Stimulated activated CD8-positive, alpha-beta memory T cell treated with anti-CD3 and anti-CD28 coated beads, Interleukin-2, amount 100 ng/mL, for 48 hours (primary cell): ENCODE measurements around the gene PKMYT1.
"Not testable (repeated sequence)": the region's sequence is repeated elsewhere in the genome, so short reads cannot be mapped to it uniquely, and the experiment has no call there.

Source experiments
- DNase-seq, 2 donors: peaks; one replicate each; pipeline ENCODE4 v3.0.0-alpha.2; 2020; ENCODE audit warnings: low read depth in 2 of 2

The PKMYT1 gene

DNA sequence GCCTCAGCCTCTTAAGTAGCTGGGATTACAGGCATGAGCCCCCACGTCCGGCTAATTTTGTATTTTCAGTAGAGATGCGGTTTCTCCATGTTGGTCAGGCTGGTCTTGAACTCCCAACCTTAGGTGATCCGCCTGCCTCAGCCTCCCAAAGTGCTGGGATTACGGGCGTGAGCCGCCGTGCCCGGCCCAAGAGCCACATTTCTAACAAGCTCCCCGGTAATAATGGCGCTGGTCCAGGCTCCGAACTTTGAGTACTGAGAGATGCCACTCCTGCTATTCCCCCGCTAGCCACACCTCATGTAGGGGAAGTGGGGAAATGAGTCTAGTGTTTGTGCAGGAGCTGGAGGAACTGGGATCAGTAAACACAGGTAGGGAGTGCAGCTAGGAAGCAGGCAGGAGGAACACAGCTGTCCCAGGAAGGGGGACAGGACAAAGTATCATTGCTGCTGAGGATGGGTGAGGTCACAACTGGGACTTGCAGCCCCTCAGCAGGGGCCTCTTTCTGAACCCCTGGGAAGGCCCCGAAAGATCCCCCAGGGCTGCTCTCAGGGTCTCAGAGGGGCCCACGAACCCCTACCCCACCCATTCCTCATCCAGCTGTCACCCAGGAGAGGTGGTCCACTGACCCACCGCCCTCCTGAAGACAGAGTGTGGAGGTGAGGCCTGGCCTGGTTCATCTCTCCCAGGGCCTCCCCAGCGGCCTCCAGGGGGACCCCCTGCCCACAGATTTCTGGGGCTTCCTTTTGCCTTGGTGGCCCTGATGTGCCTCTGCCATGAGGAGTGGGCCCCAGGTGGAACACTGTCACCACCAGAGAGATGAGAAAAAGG lies 19.8 kb downstream of the PKMYT1 start:
- DNase-seq = no peak

DNA sequence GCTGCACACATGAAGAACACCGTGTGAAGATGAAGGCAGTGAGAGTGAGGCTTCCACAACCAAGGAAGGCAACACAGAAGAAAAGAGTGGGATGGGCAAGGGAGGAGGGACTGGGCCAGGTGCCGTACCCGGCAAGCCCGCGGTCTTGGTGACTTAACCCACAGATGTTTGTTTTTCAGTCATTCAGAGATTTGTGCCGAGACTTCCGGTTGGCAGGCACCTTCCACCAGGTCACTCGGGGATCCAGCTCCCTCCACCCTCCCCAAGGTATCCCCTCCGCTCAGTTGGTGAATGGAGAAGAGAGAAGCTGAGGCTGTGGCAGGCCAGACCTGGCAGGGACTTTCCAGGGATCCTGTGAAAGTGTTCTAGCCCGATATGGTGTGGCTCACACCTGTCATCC lies 21.0 kb downstream of the PKMYT1 start:
- DNase-seq = no peak

DNA sequence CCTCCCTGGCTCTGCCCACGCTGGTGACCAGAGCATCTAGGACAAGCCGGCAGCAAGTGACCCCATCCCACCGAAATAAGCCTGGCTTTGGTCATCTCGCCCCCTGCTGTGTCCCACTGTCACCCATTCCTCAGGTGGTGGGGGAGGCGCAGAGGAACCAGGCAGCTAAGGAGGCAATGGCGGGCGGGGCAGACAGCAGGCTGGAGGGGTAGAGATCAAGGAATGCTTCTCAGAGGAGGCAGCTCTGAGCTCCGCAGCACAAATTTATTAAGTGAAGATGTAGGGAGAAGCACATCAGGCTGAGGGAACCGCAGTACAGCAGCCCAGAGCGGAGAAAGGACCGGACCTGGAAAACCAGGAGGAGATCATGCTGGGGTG lies 23.7 kb downstream of the PKMYT1 start:
- DNase-seq = no peak

DNA sequence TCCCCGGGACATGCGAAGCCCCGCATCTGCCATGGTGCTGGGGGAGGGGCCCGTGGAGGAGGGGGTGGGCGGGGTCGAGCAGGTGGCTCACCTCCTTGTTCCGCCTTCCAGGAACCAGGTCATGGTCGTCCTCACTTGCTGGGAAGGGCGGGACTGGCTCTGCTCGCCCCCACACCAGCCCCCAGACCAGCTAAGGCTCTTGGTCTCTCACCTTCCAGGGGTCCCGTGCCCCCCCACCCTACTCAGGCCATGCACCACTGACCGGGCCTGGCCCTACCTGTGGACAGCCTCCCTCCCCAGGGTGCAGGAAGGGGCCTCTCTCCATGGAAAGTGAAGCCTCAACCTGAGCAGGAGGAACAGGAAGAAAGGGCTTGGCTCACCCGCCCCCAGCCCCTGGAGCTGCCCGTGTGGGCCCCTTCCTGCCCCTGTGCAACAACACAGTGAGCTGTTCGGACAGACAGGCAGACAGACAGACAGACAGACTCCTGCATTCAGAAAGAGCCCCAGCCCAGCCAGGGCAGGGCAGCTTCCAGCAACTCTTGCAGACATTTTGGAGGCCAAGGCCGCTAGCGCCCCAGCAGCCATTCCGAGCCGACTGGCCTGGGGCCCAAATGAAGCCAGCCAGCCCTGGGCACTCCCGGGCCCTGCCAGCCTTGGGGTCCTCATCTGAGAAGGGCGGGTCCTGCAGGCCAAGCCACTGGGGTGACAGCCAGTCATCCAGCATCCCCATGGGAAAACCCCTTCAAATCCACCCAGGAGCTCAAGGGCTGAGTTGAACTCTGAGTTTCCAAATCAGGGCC lies 24.3 kb downstream of the PKMYT1 start:
- DNase-seq = no peak

DNA sequence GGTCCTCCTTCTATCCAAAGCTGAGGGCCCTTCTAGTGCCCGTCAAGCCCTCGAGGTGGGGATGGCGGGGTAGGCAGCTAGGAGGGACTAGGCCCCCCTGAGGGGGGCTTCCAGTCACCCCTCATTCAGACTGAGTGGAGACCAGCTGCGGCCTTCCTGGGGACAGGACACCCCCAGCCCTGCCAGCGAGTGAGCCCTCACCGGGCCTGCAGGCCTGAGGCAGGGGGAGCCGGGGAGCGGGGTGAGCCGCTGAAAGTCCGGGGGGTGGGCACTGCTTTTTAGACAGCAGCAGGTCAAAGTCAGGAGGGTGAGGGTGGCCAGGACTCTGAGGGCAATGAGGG lies 24.8 kb downstream of the PKMYT1 start:
- no peak for DNase-seq

DNA sequence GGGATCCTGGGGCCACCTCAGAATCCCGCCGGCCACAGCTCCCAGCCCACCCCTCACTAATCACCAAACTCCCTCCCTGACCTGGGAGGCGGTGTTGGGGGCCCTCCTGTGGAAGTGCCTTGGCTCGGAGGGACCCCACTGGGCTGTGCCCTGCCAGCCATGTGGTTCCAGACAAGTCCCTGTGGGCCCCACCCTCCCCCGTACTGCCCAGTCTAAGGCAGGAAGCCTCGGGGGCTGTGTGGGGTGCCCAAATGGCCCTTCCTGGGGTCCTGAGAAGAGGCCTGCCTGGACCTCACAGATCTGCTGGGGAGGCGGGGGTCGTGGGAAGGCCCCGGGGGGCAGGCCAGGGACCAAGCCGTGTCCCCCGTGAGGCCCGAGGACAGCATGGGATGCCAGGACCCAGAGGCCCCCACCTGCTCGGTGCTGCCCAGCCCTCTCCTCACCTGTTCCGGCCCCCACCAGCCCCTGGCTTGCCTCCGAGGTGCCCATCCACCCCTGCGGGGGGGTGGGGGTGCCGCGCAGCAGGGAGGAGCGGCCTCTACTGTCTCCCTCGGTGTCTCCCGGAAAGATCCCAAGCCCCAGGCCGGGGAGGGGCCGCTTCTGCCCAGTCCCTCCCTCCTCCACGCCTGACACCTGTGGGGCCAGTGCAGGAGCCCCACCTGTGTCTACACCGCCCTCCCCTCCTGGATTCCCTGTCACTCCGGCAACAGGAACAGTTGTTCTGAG lies 25.4 kb downstream of the PKMYT1 start:
- DNase-seq = no peak

DNA sequence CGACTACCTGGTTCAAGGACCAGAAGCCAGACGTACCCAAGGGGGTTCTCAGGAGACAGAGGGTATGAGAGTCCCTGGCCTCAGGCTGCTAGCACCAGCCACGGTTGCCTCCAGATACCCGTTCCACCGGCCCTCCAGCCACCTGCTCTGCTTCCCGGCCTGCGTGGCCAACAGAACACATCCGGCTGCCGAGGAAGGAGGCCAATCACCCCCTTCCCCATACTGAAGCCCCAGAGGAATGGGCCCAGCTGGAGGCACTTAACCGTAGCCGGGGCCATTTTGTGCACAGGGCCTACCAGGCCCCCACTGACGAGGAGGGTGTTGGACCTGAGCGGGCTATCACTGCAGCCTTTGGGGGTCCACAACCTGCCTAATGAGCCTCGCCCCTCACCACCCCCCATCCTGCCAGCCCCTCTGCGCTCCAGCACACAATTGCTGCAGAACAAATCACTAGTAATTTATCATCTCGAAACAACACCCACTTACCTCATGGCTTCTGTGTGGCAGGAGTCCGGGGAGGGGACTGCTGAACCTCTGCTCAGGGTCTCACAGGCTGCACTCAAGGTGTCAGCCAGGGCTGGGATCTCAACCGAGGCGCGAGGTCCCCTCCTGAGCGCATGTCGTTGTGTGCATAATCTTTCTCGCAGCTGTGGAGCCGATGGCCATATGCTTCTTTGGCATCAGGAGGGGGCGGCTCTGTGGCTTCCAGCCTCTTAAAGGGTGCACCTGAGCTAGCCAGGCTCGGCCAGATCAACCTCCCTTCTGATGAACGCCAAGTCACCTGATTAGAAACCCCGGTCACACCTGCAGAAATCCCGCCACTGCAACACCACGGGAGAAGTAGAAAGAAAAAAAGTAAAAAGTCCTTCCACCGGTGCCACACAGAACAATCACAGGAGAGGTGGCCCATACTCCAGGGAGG lies 26.3 kb downstream of the PKMYT1 start:
- no peak for DNase-seq

DNA sequence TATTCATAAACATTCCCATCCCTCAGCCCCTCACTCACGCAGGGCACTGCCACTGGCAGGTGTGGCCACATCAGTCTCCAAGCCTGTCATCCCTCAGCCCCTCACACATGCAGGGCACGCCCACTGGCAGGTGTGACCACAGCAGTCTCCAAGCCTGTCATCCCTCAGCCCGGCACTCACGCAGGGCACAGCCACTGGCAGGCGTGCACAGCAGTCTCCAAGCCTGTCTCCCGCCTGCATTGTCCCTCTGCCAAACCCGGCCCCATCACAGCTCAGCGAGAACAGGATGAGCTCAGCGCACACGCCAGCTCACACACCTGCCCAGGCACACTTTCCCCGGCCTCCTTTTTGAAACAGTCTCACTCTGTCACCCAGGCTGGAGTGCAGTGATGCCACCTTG lies 27.6 kb downstream of the PKMYT1 start:
- no peak for DNase-seq

DNA sequence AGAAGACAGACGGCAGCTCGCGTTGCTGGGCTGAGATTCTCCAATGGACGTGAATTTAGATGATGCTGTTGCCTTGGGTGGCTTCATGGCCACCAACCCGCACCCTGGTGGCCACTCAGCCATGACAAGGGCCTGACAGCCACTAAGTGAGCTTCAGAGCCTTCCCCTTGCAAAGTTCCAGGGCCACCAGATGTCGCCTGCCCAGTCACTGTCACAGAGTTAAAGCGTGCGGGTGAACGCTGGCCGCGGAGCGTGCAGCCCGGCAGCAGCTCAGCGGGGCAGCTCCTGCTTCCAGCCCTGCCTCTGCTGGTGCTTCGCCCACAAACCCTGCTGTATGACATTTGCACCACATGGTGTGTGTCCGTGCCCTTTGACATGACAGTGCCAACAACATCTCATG lies 29.5 kb downstream of the PKMYT1 start:
- no peak for DNase-seq

DNA sequence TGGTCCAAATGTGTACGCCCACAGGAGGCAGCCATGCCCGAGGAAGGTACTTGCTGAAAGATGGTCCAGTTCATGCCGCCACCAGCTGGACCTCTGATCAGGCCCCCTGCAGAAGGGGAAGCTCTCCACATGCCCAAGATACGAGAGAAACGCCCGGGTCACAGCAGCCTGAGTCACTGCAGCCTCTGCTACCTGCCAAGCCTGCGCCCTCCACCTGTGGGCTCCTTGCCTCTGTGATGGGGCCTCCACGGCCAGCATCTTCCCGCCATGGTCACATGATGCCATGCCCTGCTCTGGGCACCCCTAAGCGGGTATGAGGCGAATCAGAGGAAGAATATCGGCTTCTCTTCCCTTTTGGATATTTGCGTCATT lies 29.9 kb downstream of the PKMYT1 start:
- DNase-seq = no peak

DNA sequence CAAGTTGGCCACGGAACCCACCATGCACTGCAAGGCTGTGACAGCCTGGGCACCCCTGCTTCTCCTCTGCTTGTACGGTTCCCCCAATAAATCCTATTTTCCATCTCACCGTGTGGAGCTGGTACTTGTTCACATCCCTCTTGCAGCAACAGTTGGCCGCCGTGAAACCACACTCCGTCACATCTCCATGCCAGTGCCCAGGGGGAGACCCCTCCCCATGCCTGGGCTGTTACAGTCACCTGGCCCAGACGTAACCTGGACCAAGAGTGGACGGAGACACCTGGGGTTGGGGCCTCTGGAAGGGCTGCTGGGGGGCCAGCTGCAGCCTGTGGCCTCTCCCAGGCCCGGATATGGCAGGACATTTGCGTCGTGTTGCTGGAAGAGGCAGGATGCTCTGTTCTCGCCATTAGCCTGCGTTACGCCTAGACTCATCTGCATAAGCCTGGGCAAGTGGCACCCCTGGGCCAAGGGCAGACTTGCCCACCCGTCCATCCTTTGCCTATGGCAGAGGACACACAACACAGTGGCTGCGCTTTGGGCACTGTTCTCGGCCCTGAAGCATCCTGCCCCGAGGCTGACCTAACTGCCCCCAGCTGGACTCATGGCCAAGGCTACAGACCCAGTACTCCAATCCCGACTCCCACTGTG lies 30.4 kb downstream of the PKMYT1 start:
- DNase-seq = no peak

DNA sequence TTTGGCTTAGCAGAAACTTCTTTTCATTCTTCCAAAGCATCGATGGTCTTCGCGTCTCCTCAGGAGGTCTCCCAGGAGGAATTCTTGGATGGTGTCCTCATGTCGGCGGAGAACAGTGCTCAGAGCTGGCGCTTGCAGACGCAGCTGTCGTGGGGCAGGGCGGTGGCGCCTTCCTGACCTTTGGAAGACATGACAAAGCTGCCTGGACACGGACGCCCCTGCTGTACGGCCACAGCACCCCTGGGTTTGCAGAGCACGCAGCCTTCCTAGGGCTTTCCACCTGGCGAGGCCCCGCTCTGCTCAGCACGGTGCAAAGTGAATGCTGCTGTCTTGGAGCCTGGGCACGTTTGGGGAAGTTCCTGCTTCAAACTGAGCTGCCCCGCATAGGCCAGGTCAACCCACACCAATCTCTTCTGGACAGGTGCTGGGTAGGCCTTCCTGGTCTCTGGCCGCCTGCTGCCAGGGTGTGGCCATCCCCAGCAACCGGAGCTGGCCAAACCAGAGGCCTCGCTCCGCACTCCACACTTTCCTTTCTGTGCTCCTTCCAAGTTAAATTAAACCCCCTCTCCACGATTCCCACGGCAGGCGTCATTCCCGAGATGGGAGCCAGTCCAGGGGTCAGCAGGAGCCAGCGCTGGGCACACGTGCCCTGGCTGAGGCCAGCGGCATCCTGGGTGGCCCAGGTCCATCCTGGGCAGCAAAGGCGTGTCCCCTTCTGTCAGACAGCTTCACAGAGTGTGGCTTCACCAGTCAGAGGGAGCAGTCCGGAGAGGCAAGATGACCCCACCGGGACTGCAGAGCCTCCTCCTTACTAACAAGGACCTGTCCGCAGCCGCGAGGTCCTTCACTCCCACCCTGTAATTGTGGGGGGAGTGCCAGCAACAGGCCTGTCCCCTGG lies 31.2 kb downstream of the PKMYT1 start:
- no peak for DNase-seq

DNA sequence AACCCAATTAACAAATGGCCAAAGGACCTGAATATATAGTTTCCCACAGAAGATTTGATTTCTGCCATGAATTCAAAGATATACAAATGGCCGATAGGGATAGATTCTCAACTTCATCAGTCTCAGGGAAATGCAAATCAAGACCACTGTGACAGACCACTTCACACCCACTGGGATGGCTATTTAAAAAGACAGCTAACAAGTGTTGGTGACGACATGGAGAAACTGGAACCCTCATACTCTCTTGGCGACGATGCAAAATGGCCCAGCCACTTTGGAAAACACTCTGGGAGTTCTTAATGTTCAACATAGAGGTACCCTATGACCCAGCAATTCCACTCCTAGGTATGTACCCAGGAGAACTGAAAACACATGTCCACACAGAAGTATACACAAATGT lies 33.6 kb downstream of the PKMYT1 start:
- DNase-seq = no peak

DNA sequence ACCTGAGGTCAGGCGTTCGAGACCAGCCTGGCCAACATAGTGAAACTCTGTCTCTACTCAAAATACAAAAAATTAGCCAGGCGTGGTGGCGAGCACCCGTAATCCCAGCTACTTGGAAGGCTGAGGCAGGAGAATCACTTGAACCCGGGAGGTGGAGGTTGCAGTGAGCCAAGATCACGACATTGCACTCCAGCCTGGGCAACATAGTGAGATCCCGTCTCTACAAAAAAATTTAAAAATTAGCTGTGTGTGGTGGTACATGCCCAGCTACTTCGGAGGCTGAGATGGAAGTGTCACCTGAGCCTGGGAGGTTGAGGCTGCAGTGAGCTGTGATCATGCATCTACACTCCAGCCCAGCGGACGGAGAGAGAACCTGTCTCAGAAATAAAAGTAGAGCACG lies 36.5 kb downstream of the PKMYT1 start:
- not testable (repeated sequence) for DNase-seq

DNA sequence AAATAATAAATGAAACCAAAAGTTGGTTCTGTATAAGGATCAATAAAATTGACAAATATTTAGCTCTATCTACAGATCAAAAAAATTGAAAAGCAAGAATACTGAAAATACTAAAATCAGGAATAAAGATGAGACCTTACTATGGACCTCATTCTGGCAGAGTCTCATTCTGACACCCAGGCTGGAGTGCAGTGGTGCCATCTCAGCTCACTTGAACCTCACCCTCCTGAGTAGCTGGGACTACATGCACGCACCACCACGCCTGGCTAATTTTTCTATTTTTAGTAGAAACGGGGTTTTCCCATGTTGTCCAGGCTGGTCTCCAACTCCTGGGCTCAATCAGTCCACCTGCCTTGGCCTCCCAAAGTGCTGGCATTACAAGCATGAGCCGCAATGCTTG lies 38.2 kb downstream of the PKMYT1 start:
- no peak for DNase-seq

DNA sequence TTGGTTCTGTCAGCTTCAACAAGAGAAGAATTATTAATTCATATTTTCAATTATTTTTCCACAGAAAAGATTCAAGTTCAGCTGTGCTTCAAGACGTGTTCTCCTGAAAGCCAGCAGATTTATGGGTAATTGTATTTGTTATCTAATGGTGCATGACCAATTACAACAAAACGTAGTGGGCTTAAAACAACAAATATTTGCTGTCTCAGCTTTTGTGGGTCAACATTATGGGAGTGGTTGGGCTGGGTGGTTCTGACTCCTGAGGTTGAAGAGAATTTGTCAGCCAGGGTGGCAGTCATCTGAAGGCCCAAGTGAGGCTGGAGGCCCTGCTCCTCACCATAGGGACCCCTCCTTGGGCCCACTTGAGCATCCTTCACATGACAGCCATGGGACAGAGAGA lies 40.3 kb downstream of the PKMYT1 start:
- DNase-seq = no peak

DNA sequence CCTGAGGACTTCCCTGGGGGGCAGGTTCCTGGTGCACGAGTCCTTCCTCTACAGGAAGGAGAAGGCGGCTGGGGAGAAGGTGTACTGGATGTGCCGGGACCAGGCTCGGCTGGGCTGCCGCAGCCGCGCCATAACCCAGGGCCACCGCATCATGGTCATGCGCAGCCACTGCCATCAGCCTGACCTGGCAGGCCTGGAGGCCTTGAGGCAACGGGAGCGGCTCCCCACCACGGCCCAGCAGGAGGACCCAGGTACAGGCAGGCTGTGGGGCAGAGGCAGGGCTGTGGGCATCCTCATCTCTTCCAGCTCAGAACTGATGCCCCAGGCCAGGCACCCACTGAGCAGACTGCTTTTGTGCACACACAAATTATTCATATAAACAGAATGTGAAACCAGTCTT lies 42.0 kb downstream of the PKMYT1 start:
- DNase-seq = no peak

DNA sequence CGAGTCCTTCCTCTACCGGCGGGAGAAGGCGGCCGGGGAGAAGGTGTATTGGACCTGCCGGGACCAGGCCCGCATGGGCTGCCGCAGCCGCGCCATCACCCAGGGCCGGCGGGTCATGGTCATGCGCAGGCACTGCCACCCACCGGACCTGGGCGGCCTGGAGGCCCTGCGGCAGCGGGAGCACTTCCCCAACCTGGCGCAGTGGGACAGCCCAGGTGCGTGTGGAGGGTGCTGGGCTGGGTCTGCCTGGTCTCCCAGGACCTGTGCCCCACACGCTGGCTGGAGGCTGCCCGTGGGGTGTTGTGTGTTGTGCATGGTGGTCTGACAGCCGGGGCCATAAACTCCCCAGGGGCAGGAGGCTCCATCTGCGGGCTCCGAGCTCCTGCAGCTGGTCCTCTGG lies 43.1 kb downstream of the PKMYT1 start:
- DNase-seq = no peak

DNA sequence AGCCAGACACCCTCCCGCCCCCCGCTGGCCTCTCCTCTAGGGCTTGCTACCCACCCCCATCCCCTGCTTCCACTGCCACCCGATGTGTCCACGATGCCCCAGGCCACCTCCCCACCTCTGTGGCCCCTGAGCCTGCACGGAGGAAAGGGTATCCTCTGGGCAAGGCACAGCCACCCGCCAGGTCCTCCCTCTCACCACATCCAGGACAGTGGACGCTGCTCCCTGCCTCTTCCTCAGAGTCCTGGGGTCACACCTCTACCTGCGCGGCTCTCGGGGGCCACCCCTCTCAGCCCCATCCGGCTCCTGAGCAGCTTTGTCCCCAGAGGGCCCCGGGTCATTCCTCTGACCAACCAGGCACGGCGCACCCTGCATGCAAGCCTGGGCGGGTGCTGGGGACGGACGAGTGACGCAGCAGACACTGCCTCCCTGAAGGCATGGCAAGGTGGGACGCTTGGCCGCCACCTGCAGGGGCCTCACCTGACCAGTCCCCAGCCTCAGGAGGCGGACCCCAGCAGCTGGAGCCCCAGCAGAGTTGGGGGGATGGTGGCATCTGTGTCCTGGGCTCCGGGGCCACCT lies 43.7 kb downstream of the PKMYT1 start:
- DNase-seq = no peak

DNA sequence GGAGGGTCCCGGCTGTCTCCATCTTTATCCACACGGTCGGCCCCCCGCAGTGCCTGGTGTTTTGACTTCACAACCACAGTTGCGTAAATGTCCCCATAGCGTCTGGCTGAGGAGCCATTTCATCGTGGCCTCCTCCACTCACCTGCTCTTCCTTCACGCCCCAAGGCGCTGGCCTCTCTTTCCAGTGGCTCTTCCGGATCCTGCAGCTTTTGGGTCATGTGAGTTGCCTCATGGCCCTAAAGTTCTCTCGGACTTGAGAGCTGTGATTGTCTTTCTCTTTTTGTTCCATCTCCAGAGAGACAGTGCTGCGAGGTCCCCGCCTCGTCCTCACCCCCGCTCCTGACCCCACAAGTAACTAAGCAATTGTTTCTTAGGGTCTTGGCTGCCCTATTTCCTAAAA lies 45.8 kb downstream of the PKMYT1 start:
- DNase-seq = no peak
